Glutamatergic neuron (in vitro differentiated cells): ENCODE results near the gene SIRPA. TPM values are rescaled to one million over a fixed set of nuclear protein-coding genes. Genes with fewer than 3 reads are reported as not detected.

Experiments used
- DNase-seq: peaks from one replicate; pipeline ENCODE4 v3.0.0; 2022
- H3K27ac Mint-ChIP-seq: one replicate; pipeline ENCODE4 v1.8.0; 2020; ENCODE audit warnings: mild to moderate bottlenecking, mixed read lengths, inconsistent platforms; ENCODE audit not compliant: unreplicated experiment
- H3K27me3 Mint-ChIP-seq: one replicate; pipeline ENCODE4 v1.8.0; 2020; ENCODE audit warnings: mild to moderate bottlenecking, moderate library complexity, mixed read lengths, inconsistent platforms; ENCODE audit not compliant: unreplicated experiment
- H3K36me3 Mint-ChIP-seq: one replicate; pipeline ENCODE4 v1.8.0; 2020; ENCODE audit warnings: mild to moderate bottlenecking, mixed read lengths, inconsistent platforms; ENCODE audit not compliant: unreplicated experiment
- H3K4me1 Mint-ChIP-seq: one replicate; pipeline ENCODE4 v1.8.0; 2020; ENCODE audit warnings: mild to moderate bottlenecking, low read depth, mixed read lengths, inconsistent platforms; ENCODE audit not compliant: unreplicated experiment
- H3K4me3 Mint-ChIP-seq: one replicate; pipeline ENCODE4 v1.8.0; 2020; ENCODE audit warnings: mild to moderate bottlenecking, mixed read lengths, inconsistent platforms; ENCODE audit not compliant: unreplicated experiment
- H3K9me3 Mint-ChIP-seq: one replicate; pipeline ENCODE4 v1.8.0; 2020; ENCODE audit warnings: mild to moderate bottlenecking, moderate library complexity, mixed read lengths, inconsistent platforms; ENCODE audit not compliant: unreplicated experiment
- total RNA-seq: library from RNA; stranded (reverse); fragmentation: NEBNext Ultra II Directional; extraction: Animal tissue kit (Norgen Biotek cat#: 25700); gene quantifications from one replicate; pipeline ENCODE4 v1.2.1, GENCODE V29; 2021; ENCODE audit not compliant: unreplicated experiment
- TF ChIP-seq, protein P1 (sequence below): fragments of 200-600 bp; sonication (generic); IDR thresholded peaks from one replicate; pipeline ENCODE4 v1.5.0; 2021; ENCODE audit not compliant: partially characterized antibody, unreplicated experiment

Gene SIRPA
- total RNA-seq, 1 donor from 2014 or later = 0.34 TPM

- Mint-ChIP-seq H3K9me3 (no peaks in the 10 kb centered on the region), H3K36me3 (no peaks in the 10 kb centered on the region), H3K27me3 (no peaks in the 10 kb centered on the region), H3K4me3 (no peak overlapping the region), H3K4me1 (no peaks in the 10 kb centered on the region), H3K27ac (no peak overlapping the region)
- TF ChIP-seq, protein P1, sequence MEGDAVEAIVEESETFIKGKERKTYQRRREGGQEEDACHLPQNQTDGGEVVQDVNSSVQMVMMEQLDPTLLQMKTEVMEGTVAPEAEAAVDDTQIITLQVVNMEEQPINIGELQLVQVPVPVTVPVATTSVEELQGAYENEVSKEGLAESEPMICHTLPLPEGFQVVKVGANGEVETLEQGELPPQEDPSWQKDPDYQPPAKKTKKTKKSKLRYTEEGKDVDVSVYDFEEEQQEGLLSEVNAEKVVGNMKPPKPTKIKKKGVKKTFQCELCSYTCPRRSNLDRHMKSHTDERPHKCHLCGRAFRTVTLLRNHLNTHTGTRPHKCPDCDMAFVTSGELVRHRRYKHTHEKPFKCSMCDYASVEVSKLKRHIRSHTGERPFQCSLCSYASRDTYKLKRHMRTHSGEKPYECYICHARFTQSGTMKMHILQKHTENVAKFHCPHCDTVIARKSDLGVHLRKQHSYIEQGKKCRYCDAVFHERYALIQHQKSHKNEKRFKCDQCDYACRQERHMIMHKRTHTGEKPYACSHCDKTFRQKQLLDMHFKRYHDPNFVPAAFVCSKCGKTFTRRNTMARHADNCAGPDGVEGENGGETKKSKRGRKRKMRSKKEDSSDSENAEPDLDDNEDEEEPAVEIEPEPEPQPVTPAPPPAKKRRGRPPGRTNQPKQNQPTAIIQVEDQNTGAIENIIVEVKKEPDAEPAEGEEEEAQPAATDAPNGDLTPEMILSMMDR = no peak
- no peak for DNase-seq
Observed at GRCh38 chr20:1930165-1930564, 35.0 kb downstream of the SIRPA start.

- Mint-ChIP-seq H3K9me3 (peaks cover 1% of the 10 kb centered on the region), H3K4me1 (no peaks in the 10 kb centered on the region), H3K27ac (no peak overlapping the region), H3K27me3 (peaks cover 4% of the 10 kb centered on the region), H3K4me3 (no peak overlapping the region), H3K36me3 (no peaks in the 10 kb centered on the region)
- TF ChIP-seq, protein P1 = no peak
- DNase-seq = no peak
Observed at GRCh38 chr20:1931830-1932229, 36.6 kb downstream of the SIRPA start.

DNA sequence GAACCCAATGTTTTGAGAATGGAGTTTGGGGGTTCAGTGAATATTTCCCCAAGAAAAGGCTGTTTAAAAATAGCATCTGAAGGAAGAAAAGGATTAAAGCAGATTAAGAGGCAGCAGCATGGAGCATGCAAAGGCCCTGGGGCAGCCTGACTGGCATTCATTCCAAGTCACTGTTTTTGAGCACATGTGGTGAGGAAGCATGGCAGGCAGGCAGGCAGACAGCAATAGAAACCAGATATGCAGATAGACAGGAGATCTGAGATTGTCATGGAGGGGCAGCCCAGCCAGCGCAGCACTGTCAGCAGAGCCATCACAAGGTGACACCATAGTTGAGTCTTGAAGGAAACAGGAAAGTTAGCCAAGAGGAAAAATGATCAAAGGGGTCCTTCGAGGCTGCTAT, 37.8 kb downstream of the SIRPA start:
- H3K27me3 Mint-ChIP-seq = peaks cover 5% of the 10 kb centered on the region
- H3K4me1 Mint-ChIP-seq = no peaks in the 10 kb centered on the region
- no peak overlapping the region for H3K27ac Mint-ChIP-seq

GRCh38 chr20:1933465-1933870, 38.3 kb downstream of the SIRPA start:
- peaks cover 8% of the 10 kb centered on the region for H3K27me3 Mint-ChIP-seq
- DNase-seq = no peak
- H3K9me3 Mint-ChIP-seq = peaks cover 5% of the 10 kb centered on the region
- no peaks in the 10 kb centered on the region for H3K4me1 Mint-ChIP-seq
- H3K27ac Mint-ChIP-seq = no peak overlapping the region
- H3K4me3 Mint-ChIP-seq = no peak overlapping the region
- TF ChIP-seq, protein P1 = no peak
- H3K36me3 Mint-ChIP-seq = no peaks in the 10 kb centered on the region

More for the DNA sequence above, 37.8 kb downstream of the SIRPA start:
- DNase-seq = no peak
- TF ChIP-seq, protein P1 = no peak
- peaks cover 3% of the 10 kb centered on the region for H3K9me3 Mint-ChIP-seq
- H3K4me3 Mint-ChIP-seq = no peak overlapping the region
- H3K36me3 Mint-ChIP-seq = no peaks in the 10 kb centered on the region

- Mint-ChIP-seq H3K4me1 (no peaks in the 10 kb centered on the region), H3K9me3 (peaks cover 5% of the 10 kb centered on the region), H3K27me3 (peaks cover 8% of the 10 kb centered on the region), H3K4me3 (no peak overlapping the region), H3K36me3 (no peaks in the 10 kb centered on the region), H3K27ac (no peak overlapping the region)
- TF ChIP-seq, protein P1 = no peak
- DNase-seq = no peak
Observed at GRCh38 chr20:1934156-1934555, 38.9 kb downstream of the SIRPA start.
